Measurements from ENCODE around the gene KRT20. TPM values are rescaled to one million over a fixed set of nuclear protein-coding genes. Genes with fewer than 3 reads are reported as not detected.

Gene KRT20
- total RNA-seq, 1 experiment from 2014 or later: 1.5 TPM

GRCh38 chr17:40895106-40895730 lies 10.2 kb upstream of the KRT20 start:
- H3K9me2 ChIP-seq (ENCODE audit: insufficient read depth): no peaks in the 10 kb centered on the region
- POLR2A ChIA-PET: no interaction called here
- no peaks in the 10 kb centered on the region for H4K20me1 ChIP-seq (ENCODE audit: insufficient read depth)
- H3K4me3 ChIP-seq (replicated peaks in 1 of 2; ENCODE audit: low read depth in 1 of 2, low read length in 2 of 2): no peak overlapping the region
- H3K27ac ChIP-seq (ENCODE audit: low read depth, low read length): no peak overlapping the region
- RAD21 ChIA-PET (ENCODE audit: low non-redundant PET in 1 of 2, low total read pairs in 2 of 2, uncharacterized antibody in 2 of 2, unreplicated experiment in 2 of 2): no interaction called here
- ATAC-seq (no peak), DNase-seq (ENCODE audit: low read depth, low spot score) (no peak)
- H2AFZ ChIP-seq (ENCODE audit: low read depth, low read length, poor library complexity, severe bottlenecking): no peak overlapping the region
- CTCF ChIA-PET: no interaction called here
- BruUV-seq (replicated peaks): no TSS peak
- H3K27me3 ChIP-seq (ENCODE audit: insufficient read depth, low read length): no peaks in the 10 kb centered on the region
- intact Hi-C loops (cut with micrococcal nuclease): no loop called here
- peaks cover 0 to 5% of the 10 kb centered on the region in 2 experiments; a peak in 1 of 4 replicates for H3K4me1 ChIP-seq (ENCODE audit: control insufficient read depth in 1 of 2, insufficient read depth in 2 of 2, low read length in 2 of 2)
- no peaks in the 10 kb centered on the region for H3K79me2 ChIP-seq (ENCODE audit: insufficient read depth, low read length)
- no peaks in the 10 kb centered on the region for H3K9me3 ChIP-seq (ENCODE audit: control insufficient read depth in 1 of 2, insufficient read depth in 1 of 2, low read depth in 1 of 2, low read length in 2 of 2)
- TF ChIP-seq POLR2AphosphoS5 (IDR thresholded peaks at IDR 0.05; ENCODE audit: low read depth, low read length) (no peak), SRF (IDR thresholded peaks at IDR 0.05; ENCODE audit: low read depth) (no peak)
- H3K9ac ChIP-seq (ENCODE audit: low read length): no peak overlapping the region
- no peak overlapping the region for H3K4me2 ChIP-seq (ENCODE audit: low read length)
- H3K36me3 ChIP-seq (ENCODE audit: control insufficient read depth in 1 of 2, insufficient read depth in 2 of 2, low read length in 2 of 2): no peaks in the 10 kb centered on the region

GRCh38 chr17:40888196-40888720 lies 3.2 kb upstream of the KRT20 start:
- TF ChIP-seq ZFX (IDR thresholded peaks at IDR 0.05): no peak
- TF ChIP-seq POLR2A (IDR thresholded peaks at IDR 0.05; ENCODE audit: borderline replicate concordance, extremely low read depth, insufficient read depth, insufficient read length): no peak
- TF ChIP-seq EZH2 (IDR thresholded peaks at IDR 0.05): no peak
- TF ChIP-seq, protein P1, sequence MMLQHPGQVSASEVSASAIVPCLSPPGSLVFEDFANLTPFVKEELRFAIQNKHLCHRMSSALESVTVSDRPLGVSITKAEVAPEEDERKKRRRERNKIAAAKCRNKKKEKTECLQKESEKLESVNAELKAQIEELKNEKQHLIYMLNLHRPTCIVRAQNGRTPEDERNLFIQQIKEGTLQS (IDR thresholded peaks at IDR 0.05): no peak
- no peak for TF ChIP-seq CBX3 (IDR thresholded peaks at IDR 0.05; ENCODE audit: low read depth)
- Histone ChIP-seq H2AFZ (ENCODE audit: low read depth, low read length, poor library complexity, severe bottlenecking) (peak overlapping the region; percentile 3), H3K36me3 (ENCODE audit: control insufficient read depth in 1 of 2, insufficient read depth in 2 of 2, low read length in 2 of 2) (no peaks in the 10 kb centered on the region), H3K4me3 (replicated peaks in 1 of 2; ENCODE audit: low read depth in 1 of 2, low read length in 2 of 2) (no peak overlapping the region), H4K20me1 (ENCODE audit: insufficient read depth) (no peaks in the 10 kb centered on the region), H3K27me3 (ENCODE audit: insufficient read depth, low read length) (no peaks in the 10 kb centered on the region), H3K9me2 (ENCODE audit: insufficient read depth) (no peaks in the 10 kb centered on the region), H3K4me2 (ENCODE audit: low read length) (no peak overlapping the region), H3K9ac (ENCODE audit: low read length) (no peak overlapping the region), H3K9me3 (ENCODE audit: control insufficient read depth in 1 of 2, insufficient read depth in 1 of 2, low read depth in 1 of 2, low read length in 2 of 2) (no peaks in the 10 kb centered on the region), H3K27ac (ENCODE audit: low read depth, low read length) (no peak overlapping the region), H3K4me1 (ENCODE audit: control insufficient read depth in 1 of 2, insufficient read depth in 2 of 2, low read length in 2 of 2) (peaks cover 0 to 4% of the 10 kb centered on the region in 2 experiments; a peak in 2 of 4 replicates), H3K79me2 (ENCODE audit: insufficient read depth, low read length) (no peaks in the 10 kb centered on the region)
- no peak for ATAC-seq
- CTCF ChIA-PET: interaction anchor here (0.8 kb wide), 1 partner anchor 31 kb away, joined by 3 read pairs; no protein-coding TSS in a partner anchor
- intact Hi-C loops (cut with micrococcal nuclease): no loop called here
- no peak for DNase-seq (ENCODE audit: low read depth, low spot score)
- no TSS peak for BruUV-seq (replicated peaks)
- POLR2A ChIA-PET: no interaction called here
- RAD21 ChIA-PET (ENCODE audit: low non-redundant PET in 1 of 2, low total read pairs in 2 of 2, uncharacterized antibody in 2 of 2, unreplicated experiment in 2 of 2): no interaction called here

Data from HCT116 (cell line).